SK-N-SH treated with all-trans-retinoic acid at 6 μM for 48 hours (cell line): Measurements from ENCODE around the gene OXCT1.

Source experiments
- ARNTL ChIP-seq: fragments of 450-650 bp; formaldehyde crosslinking; IDR thresholded peaks from 2 replicates; pipeline ENCODE4 v1.5.0; 2020; ENCODE audit warnings: low read depth, mild to moderate bottlenecking, moderate library complexity, borderline replicate concordance
- CSDC2 ChIP-seq: fragments of 250-450 bp; sonication (Bioruptor Pico); IDR thresholded peaks from 2 replicates; pipeline ENCODE4 v1.5.0; 2020; ENCODE audit warnings: mild to moderate bottlenecking, moderate library complexity
- ESRRG ChIP-seq: fragments of 250-450 bp; sonication (Bioruptor Pico); IDR thresholded peaks from 2 replicates; pipeline ENCODE4 v1.6.1; 2021; ENCODE audit warnings: mild to moderate bottlenecking
- PPARA ChIP-seq: fragments of 250-450 bp; sonication (Bioruptor Pico); IDR thresholded peaks from 2 replicates; pipeline ENCODE4 v1.5.0; 2020; ENCODE audit warnings: mild to moderate bottlenecking, borderline replicate concordance
- SNAI2 ChIP-seq: fragments of 250-450 bp; sonication (Bioruptor Pico); IDR thresholded peaks from 2 replicates; pipeline ENCODE4 v1.5.0; 2020; ENCODE audit warnings: mild to moderate bottlenecking, moderate library complexity
- TCF4 ChIP-seq: fragments of 250-450 bp; sonication (Bioruptor Pico); IDR thresholded peaks from 2 replicates; pipeline ENCODE4 v1.8.0; 2021; ENCODE audit warnings: mild to moderate bottlenecking, moderate library complexity, borderline replicate concordance
- ZFP3 ChIP-seq: fragments of 250-450 bp; sonication (Bioruptor Pico); IDR thresholded peaks from 2 replicates; pipeline ENCODE4 v1.5.0; 2020; ENCODE audit warnings: mild to moderate bottlenecking, moderate library complexity
- ZNF70 ChIP-seq: fragments of 450-650 bp; formaldehyde crosslinking; IDR thresholded peaks from 2 replicates; pipeline ENCODE4 v1.5.0; 2020; ENCODE audit warnings: mild to moderate bottlenecking, moderate library complexity
- ZNF8 ChIP-seq: fragments of 450-650 bp; formaldehyde crosslinking; IDR thresholded peaks from 2 replicates; pipeline ENCODE4 v1.5.0; 2020; ENCODE audit warnings: mild to moderate bottlenecking, moderate library complexity
- TF ChIP-seq, protein P1 (sequence below): fragments of 250-450 bp; sonication (Bioruptor Pico); IDR thresholded peaks from 2 replicates; pipeline ENCODE4 v1.8.0; 2020; ENCODE audit warnings: mild to moderate bottlenecking, moderate library complexity, borderline replicate concordance
- TF ChIP-seq, protein P2 (sequence below): fragments of 250-450 bp; sonication (Bioruptor Pico); IDR thresholded peaks from 2 replicates; pipeline ENCODE4 v1.5.1; 2020; ENCODE audit warnings: low read depth, mild to moderate bottlenecking, moderate library complexity
- TF ChIP-seq, protein P3 (sequence below): fragments of 250-450 bp; sonication (Bioruptor Pico); IDR thresholded peaks from 2 replicates; pipeline ENCODE4 v1.5.1; 2021; ENCODE audit warnings: mild to moderate bottlenecking, moderate library complexity

GRCh38 chr5:41797662-41798061, 72.6 kb downstream of the OXCT1 start:
- TF ChIP-seq, protein P1, sequence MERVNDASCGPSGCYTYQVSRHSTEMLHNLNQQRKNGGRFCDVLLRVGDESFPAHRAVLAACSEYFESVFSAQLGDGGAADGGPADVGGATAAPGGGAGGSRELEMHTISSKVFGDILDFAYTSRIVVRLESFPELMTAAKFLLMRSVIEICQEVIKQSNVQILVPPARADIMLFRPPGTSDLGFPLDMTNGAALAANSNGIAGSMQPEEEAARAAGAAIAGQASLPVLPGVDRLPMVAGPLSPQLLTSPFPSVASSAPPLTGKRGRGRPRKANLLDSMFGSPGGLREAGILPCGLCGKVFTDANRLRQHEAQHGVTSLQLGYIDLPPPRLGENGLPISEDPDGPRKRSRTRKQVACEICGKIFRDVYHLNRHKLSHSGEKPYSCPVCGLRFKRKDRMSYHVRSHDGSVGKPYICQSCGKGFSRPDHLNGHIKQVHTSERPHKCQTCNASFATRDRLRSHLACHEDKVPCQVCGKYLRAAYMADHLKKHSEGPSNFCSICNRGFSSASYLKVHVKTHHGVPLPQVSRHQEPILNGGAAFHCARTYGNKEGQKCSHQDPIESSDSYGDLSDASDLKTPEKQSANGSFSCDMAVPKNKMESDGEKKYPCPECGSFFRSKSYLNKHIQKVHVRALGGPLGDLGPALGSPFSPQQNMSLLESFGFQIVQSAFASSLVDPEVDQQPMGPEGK (CRISPR knock-in tag) = no peak
- TF ChIP-seq, protein P2, sequence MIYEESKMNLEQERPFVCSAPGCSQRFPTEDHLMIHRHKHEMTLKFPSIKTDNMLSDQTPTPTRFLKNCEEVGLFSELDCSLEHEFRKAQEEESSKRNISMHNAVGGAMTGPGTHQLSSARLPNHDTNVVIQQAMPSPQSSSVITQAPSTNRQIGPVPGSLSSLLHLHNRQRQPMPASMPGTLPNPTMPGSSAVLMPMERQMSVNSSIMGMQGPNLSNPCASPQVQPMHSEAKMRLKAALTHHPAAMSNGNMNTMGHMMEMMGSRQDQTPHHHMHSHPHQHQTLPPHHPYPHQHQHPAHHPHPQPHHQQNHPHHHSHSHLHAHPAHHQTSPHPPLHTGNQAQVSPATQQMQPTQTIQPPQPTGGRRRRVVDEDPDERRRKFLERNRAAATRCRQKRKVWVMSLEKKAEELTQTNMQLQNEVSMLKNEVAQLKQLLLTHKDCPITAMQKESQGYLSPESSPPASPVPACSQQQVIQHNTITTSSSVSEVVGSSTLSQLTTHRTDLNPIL (CRISPR knock-in tag) = no peak
- TF ChIP-seq ARNTL (no peak), ZNF70 (CRISPR knock-in tag) (no peak), ZNF8 (no peak), TCF4 (CRISPR knock-in tag) (no peak), SNAI2 (CRISPR knock-in tag) (no peak), ESRRG (CRISPR knock-in tag) (no peak), PPARA (CRISPR knock-in tag) (no peak), CSDC2 (CRISPR knock-in tag) (no peak), ZFP3 (CRISPR knock-in tag) (no peak)
- TF ChIP-seq, protein P3, sequence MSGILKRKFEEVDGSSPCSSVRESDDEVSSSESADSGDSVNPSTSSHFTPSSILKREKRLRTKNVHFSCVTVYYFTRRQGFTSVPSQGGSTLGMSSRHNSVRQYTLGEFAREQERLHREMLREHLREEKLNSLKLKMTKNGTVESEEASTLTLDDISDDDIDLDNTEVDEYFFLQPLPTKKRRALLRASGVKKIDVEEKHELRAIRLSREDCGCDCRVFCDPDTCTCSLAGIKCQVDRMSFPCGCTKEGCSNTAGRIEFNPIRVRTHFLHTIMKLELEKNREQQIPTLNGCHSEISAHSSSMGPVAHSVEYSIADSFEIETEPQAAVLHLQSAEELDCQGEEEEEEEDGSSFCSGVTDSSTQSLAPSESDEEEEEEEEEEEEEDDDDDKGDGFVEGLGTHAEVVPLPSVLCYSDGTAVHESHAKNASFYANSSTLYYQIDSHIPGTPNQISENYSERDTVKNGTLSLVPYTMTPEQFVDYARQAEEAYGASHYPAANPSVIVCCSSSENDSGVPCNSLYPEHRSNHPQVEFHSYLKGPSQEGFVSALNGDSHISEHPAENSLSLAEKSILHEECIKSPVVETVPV (CRISPR knock-in tag) = no peak
